NT2/D1 (cell line): ENCODE measurements around the gene LSS.

Experiments used
- SUZ12 ChIP-seq: IDR thresholded peaks from 2 replicates; pipeline ENCODE4 v1.6.1; 2011; ENCODE audit not compliant: insufficient read length, insufficient read depth; ENCODE audit errors: extremely low read depth
- YY1 ChIP-seq: IDR thresholded peaks from 2 replicates; pipeline ENCODE4 v1.6.1; 2011; ENCODE audit not compliant: insufficient read length, insufficient read depth
- ZNF274 ChIP-seq: IDR thresholded peaks from 2 replicates; pipeline ENCODE4 v1.6.1; 2011; ENCODE audit warnings: mild to moderate bottlenecking, low read depth, low read length

DNA sequence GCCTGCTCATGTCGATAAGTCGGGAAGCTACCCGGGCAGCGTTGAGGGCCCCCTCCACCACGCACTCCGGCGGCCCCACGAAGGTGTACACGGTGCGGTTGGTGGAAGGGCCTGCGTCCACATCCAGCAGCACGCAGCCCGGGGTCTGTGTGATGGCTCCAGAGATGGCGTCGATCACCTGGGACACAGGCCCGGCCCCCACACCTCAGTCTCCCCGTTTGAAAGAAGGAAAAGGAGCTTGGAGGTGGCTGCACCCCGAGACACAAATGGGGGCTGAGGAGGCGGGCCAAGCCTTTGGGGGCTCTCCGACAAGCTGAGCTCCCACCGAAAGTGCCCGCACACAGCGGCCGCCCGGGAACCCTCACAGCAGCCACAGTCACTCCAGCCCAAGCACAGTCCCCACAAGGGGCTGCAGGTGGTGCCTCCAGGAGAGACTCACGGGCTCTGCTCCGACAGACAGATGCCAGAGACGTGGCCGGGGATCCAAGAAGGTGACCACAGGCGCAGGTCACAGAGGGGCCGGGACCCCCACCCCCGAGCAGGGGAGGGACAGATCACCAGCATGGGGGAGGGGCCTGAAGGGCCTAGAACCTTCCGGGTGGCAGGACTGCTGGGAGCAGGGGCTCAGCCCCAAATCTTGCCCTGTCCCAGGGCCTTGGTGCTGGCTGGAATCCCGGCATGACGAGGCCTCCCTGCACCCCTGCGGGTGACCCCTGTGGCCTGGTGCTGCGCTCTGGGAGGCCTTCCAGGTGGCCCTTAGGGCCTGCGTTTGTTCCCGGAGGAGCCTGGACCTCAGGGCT is 74.2 kb downstream of the LSS start:
- TF ChIP-seq YY1 = no peak
- TF ChIP-seq SUZ12 = no peak
- no peak for TF ChIP-seq ZNF274
